Renal cortex interstitium (tissue), 15 donors: Measurements from ENCODE around the gene ALDH1L2. TPM values are rescaled to one million over a fixed set of nuclear protein-coding genes. Genes with fewer than 3 reads are reported as not detected.
"Not testable (repeated sequence)": the region's sequence is repeated elsewhere in the genome, so short reads cannot be mapped to it uniquely, and the experiment has no call there.

ENCODE experiments used
- DNase-seq, 11 donors: peaks; one replicate each; pipeline ENCODE4 v3.0.0-alpha.2; 2013; ENCODE audit warnings: low read depth in 9 of 11, low spot score in 4 of 11; ENCODE audit errors: extremely low read depth in 1 of 11
- long read RNA-seq, 16 experiments: transcript quantifications; one replicate each; lab custom pipeline, GENCODE V29; 2026
- polyA plus RNA-seq, 3 donors: library from polyadenylated mRNA; unstranded; fragments of 120-200 nt; gene quantifications; one replicate each; pipeline ENCODE4 v1.2.1, GENCODE V29; 2013; ENCODE audit not compliant: insufficient read length in 3 of 3

ALDH1L2 gene
- 1 to 10 TPM in 1 of 3 donors, under 1 TPM in 2; 0.53 to 1.5 (median 0.78) TPM for polyA plus RNA-seq
- long read RNA-seq, donor 1: 0 reads
- long read RNA-seq, donor 2: 0 reads
- long read RNA-seq, donor 3, partial matches to known transcripts: 0 of 1 reads
- long read RNA-seq, donor 3, other reads (novel, unspliced or antisense): 0 of 1 reads
- long read RNA-seq, donor 4: 0 reads
- long read RNA-seq, donor 5: 0 reads
- long read RNA-seq, donor 6: 0 reads
- long read RNA-seq, donor 7: 0 reads
- long read RNA-seq, donor 8: 0 reads
- long read RNA-seq, donor 9: 0 reads
- long read RNA-seq, donor 10: 0 reads
- long read RNA-seq, donor 11: 0 reads
- long read RNA-seq, donor 12: 0 reads
- long read RNA-seq, donor 13: 0 reads
- long read RNA-seq, donor 14: 0 reads
- long read RNA-seq, donor 15: 0 reads
- long read RNA-seq, donor 16: 0 reads

DNA sequence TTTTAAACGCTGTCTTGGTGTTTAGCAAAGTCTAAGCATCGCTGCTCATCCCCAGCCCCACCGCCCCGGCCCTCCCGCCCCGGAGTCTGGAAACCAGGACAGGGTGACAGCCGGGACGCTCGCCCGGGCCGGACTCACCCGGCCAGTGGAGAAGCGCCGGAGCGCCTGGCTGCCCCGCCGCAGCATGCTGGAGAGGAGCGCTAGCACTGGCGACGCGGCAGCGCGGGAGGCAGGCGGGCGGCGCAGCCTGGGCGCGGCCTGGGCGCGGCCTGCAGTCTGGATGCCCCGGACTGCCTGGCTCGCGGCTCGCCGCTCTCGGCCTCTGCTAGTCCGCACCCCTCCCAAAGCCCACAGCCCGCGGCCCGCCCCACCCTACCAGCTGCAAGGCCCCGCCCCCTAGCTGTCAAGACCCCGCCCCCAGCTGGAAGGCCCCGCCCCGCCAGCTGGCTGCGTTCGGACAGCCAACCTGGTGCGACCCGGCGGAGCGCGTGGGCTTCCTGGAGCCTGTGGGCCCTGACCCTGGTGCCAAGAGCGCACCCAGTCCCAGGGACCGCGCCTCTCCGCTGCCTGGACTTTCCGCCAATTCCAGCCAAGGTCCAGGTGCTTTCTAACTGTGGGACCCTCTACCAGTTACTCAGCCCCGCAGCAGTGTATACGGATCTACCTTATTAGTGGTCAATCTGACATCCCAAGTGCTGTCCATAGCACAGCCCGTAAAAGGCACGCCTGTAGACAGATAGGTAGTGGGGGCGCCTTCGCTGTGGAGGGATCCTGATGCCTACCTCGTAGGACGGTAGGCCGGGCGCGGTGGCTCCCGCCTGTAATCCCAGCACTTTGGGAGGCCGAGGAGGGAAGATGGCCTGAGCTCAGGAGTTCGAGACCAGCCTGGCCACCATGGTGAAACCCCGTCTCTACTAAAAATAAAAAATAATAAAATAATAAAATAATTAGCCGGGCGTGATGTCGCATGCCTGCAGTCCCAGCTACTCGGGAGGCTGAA lies at the start of gene ALDH1L2:
Gene ALDH1L2, minus strand, starts transcription at position 208 of the 1,000 bp plus-strand sequence. Its CDS starts 22 bp downstream, at position 186.
- DNase-seq: peak in 1 of 11 donors; percentile 15

DNA sequence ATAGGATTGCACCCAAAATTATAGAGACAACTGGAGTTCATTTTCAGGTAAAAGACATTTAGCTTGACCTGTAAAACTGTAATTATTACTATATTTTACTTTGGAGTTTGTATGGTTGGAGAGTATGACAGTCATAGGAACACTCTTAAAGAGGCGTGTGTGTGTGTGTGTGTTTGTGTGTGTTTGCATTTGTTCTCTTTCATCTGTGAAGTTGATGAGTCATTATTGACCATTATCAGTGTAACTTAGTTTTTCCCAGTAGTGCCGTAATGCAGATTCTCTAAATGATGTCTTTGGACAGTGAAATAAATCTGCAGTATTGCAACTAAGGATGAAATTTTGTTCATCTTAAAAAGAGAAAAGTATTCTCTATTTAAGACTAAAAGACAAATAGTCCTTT lies 36.3 kb upstream of the ALDH1L2 start:
- DNase-seq: no peak

DNA sequence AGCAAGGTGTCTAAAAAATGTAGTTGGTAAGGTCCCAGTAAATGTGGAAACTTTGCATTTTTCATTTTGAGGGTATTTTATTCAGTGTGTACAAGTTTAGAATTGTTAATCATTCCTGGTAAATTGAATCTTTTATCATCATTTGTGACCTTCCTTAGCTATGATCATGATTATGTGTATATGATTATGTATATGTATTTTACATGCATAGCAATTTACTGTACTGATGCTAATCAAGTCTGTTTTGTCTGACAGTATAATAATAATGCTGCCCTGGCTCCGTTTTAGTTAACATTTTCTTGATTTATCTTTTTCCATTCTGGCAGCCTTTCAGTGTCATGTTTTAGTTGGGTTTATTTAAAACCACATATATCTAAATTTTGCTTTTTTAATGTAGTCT lies 32.7 kb upstream of the ALDH1L2 start:
- DNase-seq: no peak

DNA sequence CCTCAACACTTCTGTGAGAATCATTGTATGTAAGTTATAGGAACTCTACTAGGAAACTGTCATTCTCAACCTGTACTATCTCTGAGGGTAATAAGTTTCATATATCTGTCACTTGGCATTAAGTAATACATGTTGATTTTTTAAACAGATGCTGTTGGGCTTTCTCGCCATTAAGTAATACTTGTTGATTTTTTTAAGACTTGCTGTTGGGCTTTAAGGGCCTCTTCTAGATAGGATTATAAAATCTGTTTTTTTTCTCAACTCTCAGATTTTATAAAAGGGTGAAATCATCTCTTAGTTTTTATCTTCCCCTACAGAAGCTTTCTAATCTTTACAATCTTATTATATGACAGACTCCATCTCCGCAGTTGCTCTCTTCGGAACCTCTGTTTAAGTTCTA lies 28.8 kb upstream of the ALDH1L2 start:
- no peak for DNase-seq

DNA sequence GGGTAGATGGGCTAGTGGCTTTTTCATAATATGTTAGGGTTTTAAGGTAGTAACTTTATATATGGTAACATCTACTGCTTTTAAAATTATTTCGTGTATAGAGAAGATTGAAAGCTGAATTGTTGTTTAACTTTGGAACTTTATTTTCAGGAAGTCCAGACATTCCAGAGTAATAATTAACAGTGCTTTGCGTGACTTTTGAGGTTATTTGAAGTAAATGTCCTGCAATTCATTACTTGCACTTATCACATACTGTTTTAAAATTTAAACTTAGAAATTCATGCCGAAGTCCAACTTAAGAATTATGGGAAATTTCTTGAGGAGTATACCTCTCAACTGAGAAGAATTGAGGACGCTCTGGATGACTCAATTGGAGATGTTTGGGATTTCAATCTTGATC lies 26.6 kb upstream of the ALDH1L2 start:
- DNase-seq: no peak

DNA sequence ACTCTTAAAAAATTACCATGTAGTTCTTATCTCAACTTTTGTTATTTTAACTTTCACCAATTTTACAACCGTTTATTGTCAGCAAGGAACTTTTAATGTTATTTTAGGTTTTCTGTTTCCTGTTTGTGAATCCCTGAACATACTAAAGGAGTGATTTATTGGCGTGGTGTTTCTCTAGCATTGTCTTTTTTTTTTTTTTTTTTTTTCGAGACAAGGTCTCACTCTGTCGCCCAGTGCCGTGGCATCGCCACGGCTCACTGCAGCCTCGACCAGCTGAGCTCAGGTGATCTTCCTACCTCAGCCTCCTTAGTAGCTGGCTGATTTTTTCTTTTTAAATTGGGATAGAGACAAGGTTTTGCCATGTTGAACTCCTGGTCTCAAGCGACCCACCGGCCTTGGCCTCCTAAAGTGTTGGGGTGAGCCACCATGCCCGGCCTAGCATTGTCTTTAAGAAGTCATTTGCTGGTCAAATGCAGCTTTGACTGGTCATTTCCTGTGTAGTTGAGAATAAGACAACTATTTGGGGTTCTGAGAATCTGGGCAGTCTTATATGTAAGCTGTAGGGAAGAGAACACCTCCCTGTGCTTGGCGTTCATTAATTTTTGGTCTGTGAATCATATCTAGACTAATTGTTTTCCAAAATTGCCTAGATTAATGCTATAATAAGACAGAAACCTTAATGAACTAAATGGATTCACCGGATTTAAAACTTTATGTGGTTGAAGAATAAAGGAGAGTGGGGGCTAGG lies 25.4 kb upstream of the ALDH1L2 start:
- peak in 1 of 11 donors; percentile 24 for DNase-seq

DNA sequence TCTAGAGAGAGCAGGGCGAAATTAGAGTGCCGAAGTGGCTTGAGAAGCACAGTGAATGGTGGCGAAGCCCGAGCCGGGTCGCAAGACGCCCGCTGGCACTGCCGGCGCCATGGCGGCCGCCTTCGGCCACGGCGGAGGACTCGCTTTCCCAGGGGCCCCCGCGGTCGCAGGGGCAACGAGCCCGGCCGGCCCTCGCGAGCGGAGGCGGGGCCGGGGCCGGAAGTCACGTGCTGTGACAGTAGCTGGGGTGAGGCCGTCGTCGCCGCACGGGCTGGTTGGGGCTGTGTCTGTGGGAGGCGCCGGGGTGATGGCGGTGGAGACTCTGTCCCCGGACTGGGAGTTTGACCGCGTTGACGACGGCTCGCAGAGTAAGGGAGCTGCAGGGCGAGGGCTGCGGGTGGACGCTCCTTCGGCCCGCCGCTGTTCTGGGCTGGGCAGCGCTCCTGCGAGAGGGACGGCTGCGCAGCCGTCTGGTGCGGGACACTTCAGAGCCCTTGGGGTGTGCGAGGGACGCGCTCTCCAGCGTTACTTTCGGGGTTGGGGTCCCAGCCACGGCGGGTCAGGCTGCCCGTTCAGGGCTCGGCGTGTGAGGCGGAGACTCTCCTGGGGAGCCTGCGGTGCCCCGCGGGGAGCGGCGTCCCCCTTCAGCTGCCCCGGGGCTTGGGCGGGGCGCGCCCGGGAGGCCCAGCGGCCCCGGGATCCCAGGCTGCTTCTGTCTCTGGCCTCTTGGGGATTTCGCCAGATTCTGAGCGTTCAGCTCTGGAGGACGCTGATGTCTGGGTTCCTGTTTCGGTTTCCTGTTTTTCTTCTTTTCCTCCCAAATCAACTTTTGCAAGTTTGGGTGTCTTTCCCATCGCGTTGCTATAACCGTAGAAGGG lies 23.5 kb upstream of the ALDH1L2 start, which contains the start of gene WASHC4:
Gene WASHC4, plus strand, starts transcription at position 238 of the 878 bp plus-strand sequence. Its CDS starts 70 bp downstream, at position 308.
- peak; percentile 79 to 93 (median 89) for DNase-seq

DNA sequence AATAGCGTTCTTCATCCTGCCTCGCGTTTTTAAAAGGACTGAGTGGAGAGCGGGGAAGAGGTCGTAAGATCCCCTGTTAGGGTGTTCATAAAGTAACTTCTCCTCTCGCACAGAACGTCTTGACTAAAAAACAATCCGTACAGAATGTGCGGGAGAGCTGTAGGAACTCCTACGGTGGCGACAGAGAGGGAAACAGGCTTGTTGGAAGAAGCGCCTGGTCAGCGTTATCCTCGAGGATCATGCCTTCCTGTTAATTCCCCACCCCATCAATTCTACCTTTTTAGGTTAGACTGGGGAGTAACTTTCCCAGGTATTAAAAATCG lies 22.9 kb upstream of the ALDH1L2 start:
- DNase-seq: peak in 3 of 11 donors; percentile 55 to 77 (median 74)

DNA sequence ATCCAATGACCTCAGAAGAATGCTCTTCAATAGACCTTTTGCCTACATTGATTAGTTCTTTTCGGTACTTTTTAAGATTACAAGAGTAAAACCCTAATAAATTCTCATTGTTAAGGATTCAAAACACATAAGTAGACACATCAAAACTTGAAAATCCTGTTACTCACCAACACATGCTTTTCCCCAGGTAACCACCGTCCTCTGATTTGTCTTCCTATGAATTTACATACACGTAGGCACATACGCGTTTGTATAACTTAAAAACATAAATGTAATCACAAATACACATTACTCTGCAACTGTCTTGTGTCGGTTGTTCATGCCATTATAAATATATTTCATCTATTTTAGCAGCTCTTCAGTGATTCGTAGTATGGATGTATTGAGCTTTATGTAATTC lies 22.4 kb upstream of the ALDH1L2 start:
- no peak for DNase-seq

DNA sequence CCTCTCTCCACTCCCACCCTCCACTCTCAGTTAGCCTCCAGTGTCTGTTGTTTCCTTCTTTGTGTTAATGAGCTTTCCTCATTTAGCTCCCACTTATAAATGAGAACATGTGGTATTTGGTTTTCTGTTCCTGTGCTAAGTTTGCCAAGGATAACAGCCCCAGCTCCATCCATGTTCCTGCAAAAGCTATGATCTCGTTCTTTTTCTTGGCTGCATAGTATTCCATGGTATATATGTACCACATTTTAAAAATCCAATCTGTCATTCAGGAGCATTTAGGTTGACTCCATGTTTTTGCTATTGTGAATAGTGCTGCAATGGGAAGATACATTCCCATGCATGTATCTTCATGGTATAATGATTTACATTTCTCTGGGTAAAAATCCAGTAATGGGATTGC lies 20.5 kb upstream of the ALDH1L2 start:
- no peak for DNase-seq

DNA sequence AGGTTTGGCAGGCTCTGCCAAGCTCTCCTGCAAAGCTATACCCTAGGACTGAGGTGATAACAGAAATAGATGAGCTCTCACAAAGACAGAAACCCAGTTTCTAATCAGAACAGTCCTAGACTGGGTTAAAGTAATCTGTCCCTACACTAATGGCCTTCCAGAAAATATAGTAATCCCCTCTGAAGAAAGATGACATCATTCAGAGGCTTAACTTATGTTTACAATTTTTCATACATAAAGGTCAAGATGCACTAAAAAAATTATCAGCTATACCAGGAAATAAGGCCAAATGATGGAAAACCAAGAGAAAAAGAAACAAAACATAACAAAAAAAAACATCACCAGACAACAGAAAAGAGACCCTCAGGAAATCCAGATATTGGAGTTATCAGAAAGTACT lies 18.4 kb upstream of the ALDH1L2 start:
- no peak for DNase-seq

DNA sequence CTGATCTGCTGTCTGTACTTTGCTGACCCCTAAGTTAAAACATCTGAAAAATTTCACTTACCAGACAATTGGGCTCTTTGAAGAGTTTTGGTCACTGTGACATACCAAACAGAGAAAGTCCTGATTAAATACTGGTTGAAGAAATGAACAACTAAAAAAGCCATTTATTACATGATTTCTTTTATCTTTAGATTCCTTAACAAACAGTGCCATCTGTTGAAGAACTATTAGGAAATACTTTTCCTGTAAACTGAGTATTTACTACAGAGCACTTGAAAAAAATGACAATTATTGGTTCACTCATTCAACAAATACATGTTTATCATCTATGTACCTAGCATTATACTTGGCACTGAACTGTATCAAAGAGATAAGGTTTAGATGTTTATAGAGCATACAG lies 16.7 kb upstream of the ALDH1L2 start:
- DNase-seq: no peak

DNA sequence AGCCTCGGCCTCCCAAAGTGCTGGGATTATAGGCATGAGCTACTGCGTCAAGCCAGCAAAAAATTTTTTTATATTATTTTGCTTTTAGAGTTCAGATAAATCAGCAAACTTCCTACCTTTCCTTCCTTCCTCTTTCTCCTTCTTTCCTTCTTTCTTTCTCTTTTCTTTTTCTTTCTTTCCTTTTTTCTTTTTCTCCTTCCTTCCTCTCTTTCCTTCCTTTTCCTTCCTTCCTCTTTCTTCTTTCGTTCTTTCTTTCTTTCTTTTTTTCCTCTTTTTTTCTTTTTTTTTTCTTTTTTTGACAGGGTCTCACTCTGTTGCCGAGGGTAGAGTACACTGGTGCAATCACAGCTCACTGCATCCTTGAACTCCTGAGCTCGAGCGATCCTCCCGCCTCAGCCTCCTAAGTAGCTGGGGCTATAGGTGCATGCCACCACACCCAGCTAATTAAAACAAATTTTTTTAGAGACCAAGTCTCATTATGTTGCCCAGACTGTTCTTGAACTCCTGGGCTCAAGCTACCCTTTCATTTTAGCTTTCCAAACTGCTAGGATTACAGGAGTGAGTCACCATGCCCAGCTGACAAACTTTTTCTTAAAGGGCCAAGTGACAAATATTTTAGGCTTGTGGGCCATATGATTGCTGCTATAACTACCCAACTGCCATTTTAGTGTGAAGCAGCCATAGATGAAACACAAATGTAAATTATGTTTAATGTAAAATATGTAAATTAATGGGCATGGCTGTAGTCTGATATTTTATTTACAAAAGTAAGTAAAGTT lies 16.1 kb upstream of the ALDH1L2 start:
- no peak for DNase-seq

DNA sequence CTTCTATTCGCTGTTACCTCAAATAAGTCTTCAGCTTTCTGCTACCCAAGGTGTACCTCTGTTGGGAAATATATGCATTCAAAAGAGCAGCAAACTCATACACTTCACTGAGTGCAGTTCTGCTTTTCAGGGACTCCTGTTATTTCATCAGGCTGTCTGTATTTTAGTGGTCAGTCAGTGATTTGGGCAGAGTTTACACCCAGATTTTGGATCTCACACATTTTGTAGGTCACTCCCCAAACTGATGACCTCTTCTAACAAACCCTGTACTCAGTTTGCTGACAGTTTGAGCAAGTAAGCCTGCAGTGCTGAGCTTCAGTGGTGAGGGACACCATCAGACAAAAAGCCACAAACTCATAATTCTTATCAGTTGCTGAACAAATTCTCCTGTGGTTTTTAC lies 15.1 kb upstream of the ALDH1L2 start:
- DNase-seq: no peak

DNA sequence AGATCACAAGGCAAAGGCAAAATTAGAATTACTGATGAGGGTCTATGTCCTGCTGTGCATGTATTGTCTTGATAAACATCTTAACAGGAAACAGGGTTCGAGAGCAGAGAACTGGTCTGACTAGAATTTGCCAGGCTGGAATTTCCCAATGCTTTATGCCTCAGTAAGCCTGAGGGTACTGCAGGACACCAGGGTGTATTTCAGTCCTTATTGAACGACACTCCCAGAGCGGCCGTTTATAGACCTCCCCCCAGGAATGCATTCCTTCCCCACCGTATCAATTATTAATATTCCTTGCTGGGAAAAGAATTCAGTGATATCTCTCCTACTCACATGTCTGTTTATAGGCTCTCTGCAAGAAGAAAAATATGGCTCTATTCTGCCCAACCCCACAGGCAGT lies 11.1 kb upstream of the ALDH1L2 start:
- DNase-seq: not testable (repeated sequence)

DNA sequence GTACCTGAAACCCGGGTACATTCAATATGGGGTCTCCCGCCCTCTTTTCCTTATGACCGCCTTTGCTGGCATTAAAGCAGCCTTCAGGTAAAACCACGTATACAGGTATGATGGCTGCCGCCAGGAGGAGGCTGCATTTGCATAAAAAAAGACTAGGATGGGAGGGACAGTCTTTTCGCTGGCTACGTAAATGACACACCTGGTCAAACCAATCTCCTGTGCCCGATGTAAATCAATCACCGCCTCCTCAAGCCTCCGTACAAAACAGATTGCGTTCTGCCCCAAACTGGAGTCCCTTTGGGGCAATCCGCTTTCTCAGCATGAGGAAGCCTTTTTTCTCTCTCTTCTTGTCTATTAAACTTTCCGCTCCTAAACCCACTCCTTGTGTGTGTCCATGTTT lies 8.1 kb upstream of the ALDH1L2 start:
- no peak for DNase-seq

DNA sequence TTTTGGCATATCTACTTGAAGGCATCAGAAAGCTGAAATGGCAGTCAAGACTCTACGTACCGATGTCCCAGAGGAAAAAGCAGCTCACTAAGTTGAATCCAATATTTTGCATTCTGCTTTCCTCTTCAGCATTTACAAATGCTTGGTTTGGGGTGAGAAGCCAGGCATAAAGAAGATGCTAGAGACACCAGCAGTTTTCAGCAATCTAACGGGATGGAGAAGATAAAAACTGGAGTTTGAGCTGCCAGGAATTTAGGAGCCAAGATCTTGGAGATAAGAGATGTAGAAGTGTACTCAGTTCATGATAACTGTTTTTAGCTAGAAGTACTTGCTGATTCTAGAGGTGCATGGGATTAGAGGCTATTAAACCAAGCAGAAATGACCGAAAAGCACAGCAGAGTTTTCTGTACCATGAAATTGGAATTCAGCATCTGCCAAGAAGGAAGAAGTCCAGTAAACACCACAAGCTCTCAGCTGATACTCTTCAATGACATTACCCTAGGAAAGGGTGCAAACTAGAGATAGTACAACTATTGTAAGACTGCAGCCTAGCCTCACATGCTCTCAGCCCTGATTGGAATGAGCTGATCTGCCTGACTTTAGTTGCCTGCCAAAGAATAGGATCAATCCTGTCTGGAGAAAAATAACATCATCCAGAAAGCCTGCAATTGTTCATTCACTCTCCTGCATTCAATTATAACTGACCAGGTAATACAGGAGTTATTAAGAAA lies 7.4 kb upstream of the ALDH1L2 start:
- no peak for DNase-seq
